SIG-M5 treated with dmso at 0.1 percent for 504 hours (cell line): Measurements from ENCODE around the gene MYL11.

Experiments used
- DNase-seq: peaks from one replicate; lab custom pipeline; 2025; ENCODE audit not compliant: unreplicated experiment; lab: John Stamatoyannopoulos, UW

MYL11 gene

DNA sequence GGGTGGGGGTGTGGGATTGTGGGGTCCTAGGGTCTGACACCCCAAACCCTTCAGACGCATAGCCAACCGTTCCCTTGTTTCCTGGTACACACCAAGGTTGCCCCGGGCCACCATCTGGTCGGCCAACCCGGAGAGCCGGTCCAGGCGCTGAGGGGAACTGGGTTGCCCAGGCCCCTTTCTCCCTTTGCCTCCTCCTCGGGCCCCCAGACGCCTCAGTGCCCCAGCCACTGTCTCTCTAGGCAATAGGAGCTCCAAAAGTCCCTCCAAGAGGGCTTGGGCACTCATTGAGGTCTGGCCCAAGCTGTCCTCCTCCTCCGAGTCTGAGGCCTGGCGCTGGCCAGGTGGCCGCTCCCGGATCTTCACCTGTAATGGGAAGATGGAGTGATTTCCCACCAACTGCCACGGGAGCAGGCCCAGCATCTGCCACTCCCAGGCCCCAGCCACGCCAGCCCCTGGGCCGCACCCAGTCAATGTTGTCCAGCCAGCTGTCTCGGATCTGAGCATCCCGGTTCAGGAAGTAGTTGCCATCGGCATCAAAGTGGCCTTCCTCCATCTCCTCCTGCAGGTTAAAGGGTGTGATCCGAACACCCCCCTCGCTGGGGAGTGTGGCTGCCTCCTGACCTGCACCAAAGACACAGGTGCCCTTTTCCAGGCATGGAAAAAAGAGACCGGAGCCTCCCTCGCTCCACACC, 21.0 kb upstream of the MYL11 start:
- no peak for DNase-seq

GRCh38 chr16:30354423-30355143, 20.0 kb upstream of the MYL11 start:
- DNase-seq = no peak

DNA sequence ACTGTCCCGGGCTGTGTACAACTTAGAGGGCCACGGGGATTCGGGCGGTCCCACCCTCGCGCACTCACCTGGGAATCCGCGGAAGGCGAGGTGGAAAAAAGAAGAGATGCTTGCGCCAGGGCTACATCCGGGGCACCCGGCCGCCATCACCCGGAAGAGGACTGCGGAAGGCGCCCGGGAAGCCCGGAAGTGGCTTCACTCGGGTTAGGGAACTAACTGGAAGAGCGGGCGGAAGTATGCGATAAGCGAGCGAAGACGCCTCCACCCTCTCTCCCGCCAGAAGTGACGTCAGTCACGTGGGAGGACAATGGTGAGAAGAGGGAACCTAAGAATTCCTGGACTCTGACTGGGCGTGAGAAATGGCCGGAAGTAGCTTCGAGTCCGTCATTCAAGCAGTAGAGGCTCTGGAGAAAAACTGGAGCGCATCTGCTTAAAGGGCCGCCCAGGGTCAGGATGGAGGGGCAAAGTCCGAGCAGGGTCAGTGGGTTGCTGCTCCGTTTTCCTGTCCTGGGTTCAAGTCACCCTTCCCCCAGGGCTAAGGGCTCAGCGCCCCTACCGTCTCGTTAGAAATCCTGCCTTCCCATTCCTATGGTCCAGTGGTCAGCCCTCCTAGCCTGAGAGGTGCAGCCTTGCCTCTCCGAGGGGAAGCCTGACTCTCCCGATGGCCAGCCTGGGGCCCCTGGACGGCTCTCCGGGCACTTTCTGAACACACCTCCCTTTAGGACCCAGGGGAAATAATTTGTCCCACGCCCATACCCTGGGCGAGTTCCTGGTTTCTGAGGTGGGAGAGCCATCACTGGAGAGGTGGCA, 19.3 kb upstream of the MYL11 start, which contains the start of gene CD2BP2:
TSS of gene CD2BP2 (minus strand) at position 165 of the 810 bp plus-strand sequence. CDS start 627 bp downstream, outside the sequence.
- DNase-seq = peak; percentile 99

GRCh38 chr16:30355954-30356308, 18.7 kb upstream of the MYL11 start:
- DNase-seq = no peak

DNA sequence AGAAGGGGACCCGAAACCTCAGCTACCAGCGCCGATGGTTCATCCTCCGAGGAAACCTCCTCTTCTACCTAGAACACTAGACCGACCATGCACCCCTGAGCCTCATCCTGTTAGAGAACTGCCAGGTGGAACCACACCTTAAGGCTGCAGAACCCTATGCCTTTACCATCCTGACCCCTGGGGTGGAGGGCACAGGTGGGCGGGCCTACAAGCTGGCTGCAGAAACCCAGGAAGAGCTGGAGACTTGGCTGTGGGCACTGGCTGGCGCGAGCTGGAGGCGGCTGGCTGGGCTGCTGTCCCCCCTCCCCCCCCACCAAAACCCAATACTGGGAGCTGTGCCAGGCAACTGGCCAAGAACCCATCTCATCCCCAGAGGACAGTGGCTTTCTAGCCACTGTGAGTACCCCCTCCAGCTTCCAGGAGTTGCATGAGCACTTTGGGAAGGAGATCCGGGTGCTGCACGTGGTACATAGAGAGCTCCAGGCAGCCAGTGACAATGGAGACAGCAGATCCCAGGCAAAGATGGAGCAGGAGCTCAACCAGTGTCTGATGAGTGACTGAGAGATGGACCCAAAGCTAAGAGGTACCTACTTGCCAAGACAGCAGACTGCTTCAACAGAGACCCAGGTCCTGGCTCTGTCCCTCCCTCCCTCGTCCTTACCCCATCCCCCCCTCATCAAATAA, 18.1 kb upstream of the MYL11 start:
- no peak for DNase-seq

- no peak for DNase-seq
Observed at GRCh38 chr16:30357085-30357714, 17.4 kb upstream of the MYL11 start.

DNA sequence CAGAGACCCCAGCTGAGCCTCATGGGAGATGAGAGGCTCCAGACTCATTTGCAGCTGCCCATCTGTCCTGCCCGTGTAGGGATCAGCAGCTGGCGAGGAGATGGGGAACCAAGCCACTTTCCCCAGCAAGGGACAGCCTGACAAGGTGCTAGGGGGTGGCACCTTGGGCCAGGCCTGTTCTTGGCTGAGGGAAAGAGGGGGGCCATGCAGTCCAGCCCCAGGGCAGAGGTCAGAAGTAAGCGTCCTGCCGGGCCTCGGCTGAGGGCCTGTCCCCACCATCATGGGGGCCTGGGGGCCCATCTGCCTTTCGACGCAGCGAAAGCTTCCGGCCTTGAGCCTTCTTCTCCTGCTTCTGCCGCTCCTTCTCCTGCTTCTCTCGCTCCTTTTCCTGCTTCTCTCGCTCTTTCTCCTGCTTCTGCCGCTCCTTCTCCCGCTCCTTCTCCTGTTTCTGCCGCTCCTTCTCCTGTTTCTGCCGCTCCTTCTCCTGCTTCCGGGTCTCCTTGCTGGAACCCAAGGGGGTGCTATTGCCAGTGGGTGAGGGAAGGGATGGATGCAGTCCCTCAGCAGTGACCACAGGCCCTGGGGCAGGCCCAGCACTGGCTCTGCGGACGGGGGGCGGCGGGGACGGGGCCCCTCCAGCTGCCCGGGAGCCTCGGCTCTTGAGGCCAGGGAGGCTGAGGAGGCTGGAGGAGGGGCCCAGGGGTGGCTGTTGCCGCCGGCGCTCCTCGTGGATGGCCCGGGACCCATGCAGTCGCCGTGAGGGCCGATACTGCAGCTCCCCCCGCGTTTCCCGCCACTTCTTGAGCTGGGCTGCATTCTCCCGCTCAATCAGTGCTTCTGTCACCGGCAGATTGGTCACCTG, 16.7 kb upstream of the MYL11 start:
- no peak for DNase-seq

DNA sequence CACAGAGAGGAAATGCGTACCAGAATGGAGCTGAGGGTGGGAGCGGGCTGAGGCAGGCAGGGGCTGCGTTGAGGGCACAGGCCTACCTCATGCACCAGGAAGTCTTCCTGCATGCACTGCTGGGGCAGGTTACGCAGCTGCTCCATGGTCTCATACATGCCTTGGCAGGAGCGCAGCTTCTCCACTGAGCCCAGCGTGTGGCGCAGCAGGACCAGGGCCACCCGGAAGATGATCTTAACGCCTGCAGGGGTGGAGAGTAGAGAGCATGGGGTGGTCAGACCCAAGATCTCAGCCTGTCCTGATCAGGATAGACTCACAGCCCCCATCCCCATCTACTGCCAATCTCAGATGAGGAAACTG, 16.0 kb upstream of the MYL11 start:
- DNase-seq = no peak

- no peak for DNase-seq
Observed at GRCh38 chr16:30358990-30359870, 15.4 kb upstream of the MYL11 start.

GRCh38 chr16:30359871-30360170, 14.8 kb upstream of the MYL11 start:
- DNase-seq = no peak

DNA sequence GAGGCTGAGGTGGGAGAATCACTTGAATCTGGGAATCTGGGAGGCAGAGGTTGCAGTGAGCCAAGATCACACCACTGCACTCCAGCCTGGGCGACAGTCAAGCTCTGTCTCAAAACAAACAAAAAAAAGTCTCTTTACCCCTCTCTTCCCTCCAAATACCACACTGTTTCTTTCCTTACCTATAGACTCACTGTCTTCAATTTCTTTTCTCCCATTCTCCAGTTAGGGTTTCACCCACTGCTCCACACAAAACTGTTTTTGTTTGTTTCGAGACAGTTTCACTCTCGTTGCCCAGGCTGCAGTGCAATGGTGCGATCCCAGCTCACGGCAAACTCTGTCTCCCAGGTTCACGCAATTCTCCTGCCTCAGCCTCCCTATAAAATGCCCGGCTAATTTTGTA, 13.4 kb upstream of the MYL11 start:
- no peak for DNase-seq

DNA sequence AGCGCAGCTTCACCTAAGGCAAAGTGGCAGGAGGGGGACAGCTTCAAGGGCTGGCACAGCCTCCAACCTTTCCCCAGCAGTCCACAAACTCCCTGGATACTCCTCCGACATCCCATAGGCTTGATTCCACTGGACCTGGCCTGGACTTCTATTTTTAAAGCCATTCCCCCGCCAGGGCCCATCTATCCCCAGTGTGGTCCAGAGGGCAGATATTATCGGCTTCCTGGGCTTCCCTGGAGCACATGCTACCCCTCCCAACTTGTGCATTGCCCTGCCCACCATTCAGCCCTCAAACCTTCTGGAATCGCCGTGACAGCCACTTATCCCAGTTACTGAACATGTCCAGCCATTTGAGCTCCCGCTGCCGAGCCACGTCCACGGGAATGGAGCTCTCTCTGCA, 9.4 kb upstream of the MYL11 start:
- no peak for DNase-seq

- no peak for DNase-seq
Observed at GRCh38 chr16:30366511-30366910, 8.1 kb upstream of the MYL11 start.

DNA sequence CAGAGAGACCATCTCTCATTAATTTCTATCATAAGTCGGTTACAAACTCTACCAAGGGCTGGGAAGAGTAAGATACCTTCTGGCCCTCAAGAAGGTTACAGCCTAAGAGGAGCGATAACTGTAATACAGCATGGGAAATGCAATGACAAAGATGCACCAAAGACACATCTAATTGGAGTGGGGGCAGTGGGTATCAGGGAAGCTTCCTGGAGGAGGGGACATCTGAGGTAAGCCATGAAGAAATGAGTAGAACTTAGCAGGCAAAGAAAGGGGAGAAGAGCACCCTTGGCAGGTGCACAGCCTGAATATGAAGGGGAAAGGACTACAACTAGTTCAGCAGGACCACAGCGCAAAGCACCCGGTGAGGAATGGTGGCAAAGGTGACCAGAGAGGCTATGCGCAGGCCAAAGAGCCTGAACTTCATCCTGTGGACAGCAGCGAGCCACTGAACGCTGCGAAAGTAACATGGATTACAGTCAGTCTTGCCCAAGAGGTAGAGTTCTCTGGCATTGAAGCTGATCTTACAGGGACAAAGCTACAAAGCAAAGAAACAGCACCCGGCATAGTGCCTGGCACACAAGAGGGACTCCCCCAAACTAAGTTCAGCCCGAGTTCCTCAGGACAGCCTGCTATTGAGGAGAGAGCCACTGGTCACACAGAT, 7.1 kb upstream of the MYL11 start:
- no peak for DNase-seq

DNA sequence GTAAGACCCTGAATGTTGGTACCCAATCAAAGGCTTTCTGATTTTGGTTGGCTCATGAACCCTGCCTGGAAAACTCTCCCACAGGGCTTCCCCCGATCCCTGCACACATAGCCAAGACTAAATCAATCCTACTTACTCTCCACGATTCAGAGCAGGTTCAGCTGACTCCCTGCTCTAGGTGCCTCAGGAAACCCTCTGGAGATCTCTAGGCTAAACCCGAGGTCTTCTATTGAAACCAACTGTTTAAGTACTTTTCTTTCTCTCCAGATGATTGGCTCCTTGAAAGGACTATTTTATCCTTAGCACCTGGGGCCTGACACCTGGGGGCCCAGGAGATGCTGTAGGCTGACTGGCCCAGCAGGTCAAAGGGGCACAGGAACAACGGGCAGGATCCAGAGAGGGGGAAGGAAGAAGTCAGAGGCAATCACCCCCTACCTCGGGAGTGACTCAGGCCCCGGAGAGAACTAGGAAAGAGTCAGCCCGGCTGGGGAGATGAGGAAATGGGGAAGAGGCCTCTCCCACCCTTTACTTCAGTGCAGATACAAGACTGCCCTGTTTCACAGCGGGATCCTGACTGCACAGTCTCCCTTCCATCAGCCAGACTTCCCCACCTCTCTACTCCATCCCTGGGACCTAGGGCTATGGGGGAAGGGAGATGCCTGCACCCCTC, 6.3 kb upstream of the MYL11 start:
- DNase-seq = peak; percentile 87

DNA sequence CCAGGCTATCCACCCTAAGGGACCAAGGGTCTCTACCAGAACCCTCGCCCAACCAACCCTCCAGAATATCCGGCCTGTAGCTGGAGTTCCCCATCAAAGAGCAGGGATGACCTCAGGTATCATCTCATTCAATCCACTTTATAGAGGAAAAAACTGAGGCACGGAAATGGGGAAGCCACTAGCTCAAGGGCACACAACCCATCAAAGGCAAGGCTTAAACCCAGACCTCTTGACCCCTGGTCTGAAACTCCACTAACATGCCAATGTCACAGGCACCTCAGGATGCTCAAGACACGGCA, 5.9 kb upstream of the MYL11 start:
- DNase-seq = no peak

DNA sequence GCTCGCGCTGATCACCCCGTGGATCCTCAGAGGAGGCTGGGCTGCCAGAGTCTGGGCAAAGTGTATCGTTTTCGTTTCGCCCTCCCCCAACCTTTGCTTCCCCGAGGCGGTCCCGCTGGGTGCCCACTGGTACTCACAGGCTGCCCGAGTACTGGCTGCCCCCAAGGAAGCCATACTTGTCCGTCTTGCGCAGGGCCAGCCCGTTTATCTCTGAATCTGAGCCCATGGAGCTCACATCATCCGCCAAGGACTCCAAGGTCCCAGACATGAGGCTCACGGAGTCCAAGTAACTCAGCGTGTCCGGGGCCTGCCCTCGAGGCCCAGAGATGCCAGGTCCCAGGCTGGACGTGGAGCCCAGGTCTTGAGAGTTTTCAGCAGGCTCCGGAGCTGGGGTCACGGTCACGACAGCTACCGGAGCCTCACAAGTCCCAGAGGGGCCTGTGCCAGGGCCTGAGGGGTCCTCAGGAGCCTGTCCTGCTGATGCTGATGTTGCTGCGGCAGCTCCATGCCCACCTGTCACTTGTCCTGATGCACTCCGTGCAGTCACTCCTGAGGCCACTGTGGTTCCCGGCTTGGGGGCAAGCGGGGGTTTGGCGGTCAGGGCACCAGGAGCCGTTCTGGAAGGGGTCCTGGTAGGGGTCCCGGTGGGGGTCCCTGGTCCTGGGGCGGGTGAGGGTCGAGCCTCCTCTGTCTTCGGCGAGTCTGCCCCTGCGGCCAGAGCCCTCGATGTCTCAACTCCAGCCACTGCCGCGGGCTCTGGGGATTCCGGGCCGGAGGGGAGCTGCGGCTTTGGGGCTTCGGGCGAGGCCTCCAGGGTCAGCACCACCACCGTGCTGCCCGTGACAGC, 5.3 kb upstream of the MYL11 start:
- DNase-seq = no peak
